ENCODE results near the gene ALDH3A2.
"Not testable (repeated sequence)": the region's sequence is repeated elsewhere in the genome, so short reads cannot be mapped to it uniquely, and the experiment has no call there.

Gene ALDH3A2

DNA sequence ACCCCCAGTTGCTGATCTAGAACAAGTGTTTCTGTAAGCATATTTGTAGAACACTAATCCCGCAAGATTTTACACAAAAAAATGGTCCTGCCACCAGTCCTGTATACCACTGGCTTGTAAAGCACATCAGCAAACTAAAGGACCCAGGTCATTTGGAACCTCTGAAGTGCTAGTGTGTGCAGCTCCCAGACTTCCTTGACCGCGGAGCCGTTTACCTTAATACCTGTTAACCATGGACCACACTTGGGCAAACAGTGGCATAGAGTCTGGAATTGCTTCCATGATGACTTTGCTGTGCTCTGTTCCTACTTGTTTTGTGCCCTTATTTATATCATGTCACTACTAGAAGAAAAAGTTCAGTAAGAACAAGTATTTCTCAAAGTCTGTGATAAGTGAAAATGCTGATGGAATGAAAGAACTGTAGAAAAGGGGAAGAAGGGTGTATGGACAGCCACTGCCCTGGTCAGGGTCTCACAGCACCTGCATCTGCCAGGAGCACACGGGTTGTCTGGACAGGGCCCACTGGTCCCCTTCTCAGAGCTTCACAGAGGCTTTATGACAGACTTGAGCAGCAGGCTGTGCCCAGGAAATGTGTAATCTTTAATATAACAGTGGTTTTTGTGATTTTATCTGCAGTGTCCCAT lies 29.3 kb downstream of the ALDH3A2 start:
- Histone ChIP-seq H3K36me3 (ENCODE audit: insufficient read depth, low read length) (peaks cover 29% of the 10 kb centered on the region), H3K9me3 (ENCODE audit: control insufficient read depth, insufficient read depth, low read length) (peaks cover 45% of the 10 kb centered on the region), H3K4me1 (ENCODE audit: insufficient read depth, low read length) (no peaks in the 10 kb centered on the region), H3K9ac (ENCODE audit: low read depth, low read length) (no peak overlapping the region)

DNA sequence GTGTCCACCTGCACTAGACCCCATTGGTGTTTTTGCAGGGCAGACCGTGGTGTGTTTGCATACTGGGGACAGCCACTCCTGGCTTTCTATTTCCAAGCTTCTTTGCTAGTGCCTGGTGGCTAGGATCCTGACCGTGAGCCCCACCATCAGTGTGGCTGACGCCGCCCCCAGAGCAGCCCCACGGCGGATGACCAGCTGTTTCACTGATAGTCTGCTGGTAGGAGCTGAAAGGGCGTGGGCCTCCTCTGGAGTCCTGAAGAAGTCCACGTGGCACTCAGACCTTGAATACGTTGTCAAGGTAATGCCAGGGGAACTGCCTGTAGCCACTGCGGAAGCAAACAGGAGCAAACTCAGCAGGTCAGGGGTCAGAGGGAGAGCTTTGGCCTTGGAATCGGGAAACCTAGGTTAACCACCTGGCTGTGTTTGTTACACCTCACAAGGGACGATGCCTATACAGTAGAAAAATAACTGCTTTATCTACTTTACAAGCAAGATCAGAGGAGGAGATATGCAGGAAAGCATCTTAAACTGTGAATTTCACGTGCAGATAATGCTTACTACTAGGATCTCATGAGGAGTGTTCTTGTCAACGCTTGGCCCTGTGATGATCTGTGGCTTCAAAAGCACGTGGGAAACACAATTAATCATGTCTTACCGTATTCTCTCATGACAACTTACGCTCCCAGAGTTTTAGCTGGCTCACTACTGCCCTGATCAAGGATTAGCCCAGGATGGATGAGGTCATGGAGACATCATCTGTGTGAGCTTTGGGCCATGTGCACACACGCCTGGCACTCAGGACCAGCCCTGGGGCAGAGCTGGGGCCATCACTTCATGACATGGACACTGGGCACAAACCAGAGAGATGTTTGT lies 30.3 kb downstream of the ALDH3A2 start:
- Histone ChIP-seq H3K9ac (ENCODE audit: low read depth, low read length) (no peak overlapping the region), H3K4me1 (ENCODE audit: insufficient read depth, low read length) (no peaks in the 10 kb centered on the region), H3K9me3 (ENCODE audit: control insufficient read depth, insufficient read depth, low read length) (peaks cover 45% of the 10 kb centered on the region), H3K36me3 (ENCODE audit: insufficient read depth, low read length) (peaks cover 26% of the 10 kb centered on the region)

- H3K36me3 ChIP-seq (ENCODE audit: insufficient read depth, low read length): peaks cover 13% of the 10 kb centered on the region
- no peak overlapping the region for H3K9ac ChIP-seq (ENCODE audit: low read depth, low read length)
- no peaks in the 10 kb centered on the region for H3K4me1 ChIP-seq (ENCODE audit: insufficient read depth, low read length)
- peaks cover 19% of the 10 kb centered on the region for H3K9me3 ChIP-seq (ENCODE audit: control insufficient read depth, insufficient read depth, low read length)
These were observed 34.6 kb downstream of the ALDH3A2 start for GRCh38 chr17:19683117-19683516.

- H3K36me3 ChIP-seq (ENCODE audit: insufficient read depth, low read length); H3K9me3 ChIP-seq (ENCODE audit: control insufficient read depth, insufficient read depth, low read length); H3K9ac ChIP-seq (ENCODE audit: low read depth, low read length); H3K4me1 ChIP-seq (ENCODE audit: insufficient read depth, low read length): not testable (repeated sequence)
These were observed 36.5 kb downstream of the ALDH3A2 start for GRCh38 chr17:19684909-19685580.

DNA sequence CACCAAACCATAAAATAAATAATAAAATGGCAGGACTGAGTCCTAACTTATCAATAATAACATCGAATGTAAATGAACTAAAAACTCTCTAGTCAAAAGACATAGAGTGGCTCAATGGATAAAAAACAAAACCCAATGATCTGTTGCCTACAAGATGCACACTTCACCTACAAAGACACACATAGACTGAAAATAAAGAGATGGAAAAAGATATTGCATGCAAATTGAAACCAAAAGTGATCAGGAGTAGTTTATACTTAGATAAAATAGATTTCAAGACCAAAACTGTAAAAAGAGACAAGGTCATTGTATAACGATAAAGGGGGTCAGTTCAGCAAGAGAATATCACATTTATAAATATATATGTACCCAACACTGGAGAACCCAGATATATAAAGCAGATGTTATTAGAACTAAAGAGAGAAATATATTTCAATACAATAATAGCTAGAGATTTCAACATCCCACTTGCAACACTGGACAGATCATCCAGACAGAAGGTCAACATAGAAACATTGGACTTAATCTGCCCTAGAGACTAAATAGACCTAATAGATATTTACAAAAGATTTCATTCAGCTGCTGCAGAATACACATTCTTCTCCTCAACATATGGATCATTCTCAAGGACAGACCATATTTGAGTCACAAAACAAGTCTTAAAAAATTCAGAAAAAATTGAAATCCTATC lies 38.0 kb downstream of the ALDH3A2 start:
- Histone ChIP-seq H3K9me3 (ENCODE audit: control insufficient read depth, insufficient read depth, low read length) (no peaks in the 10 kb centered on the region), H3K36me3 (ENCODE audit: insufficient read depth, low read length) (no peaks in the 10 kb centered on the region), H3K9ac (ENCODE audit: low read depth, low read length) (no peak overlapping the region), H3K4me1 (ENCODE audit: insufficient read depth, low read length) (no peaks in the 10 kb centered on the region)

GRCh38 chr17:19702217-19702641 lies 53.7 kb downstream of the ALDH3A2 start:
- H3K36me3 ChIP-seq (ENCODE audit: insufficient read depth, low read length): no peaks in the 10 kb centered on the region
- H3K9me3 ChIP-seq (ENCODE audit: control insufficient read depth, insufficient read depth, low read length): no peaks in the 10 kb centered on the region
- peaks cover 15% of the 10 kb centered on the region for H3K4me1 ChIP-seq (ENCODE audit: insufficient read depth, low read length)
- no peak overlapping the region for H3K9ac ChIP-seq (ENCODE audit: low read depth, low read length)

DNA sequence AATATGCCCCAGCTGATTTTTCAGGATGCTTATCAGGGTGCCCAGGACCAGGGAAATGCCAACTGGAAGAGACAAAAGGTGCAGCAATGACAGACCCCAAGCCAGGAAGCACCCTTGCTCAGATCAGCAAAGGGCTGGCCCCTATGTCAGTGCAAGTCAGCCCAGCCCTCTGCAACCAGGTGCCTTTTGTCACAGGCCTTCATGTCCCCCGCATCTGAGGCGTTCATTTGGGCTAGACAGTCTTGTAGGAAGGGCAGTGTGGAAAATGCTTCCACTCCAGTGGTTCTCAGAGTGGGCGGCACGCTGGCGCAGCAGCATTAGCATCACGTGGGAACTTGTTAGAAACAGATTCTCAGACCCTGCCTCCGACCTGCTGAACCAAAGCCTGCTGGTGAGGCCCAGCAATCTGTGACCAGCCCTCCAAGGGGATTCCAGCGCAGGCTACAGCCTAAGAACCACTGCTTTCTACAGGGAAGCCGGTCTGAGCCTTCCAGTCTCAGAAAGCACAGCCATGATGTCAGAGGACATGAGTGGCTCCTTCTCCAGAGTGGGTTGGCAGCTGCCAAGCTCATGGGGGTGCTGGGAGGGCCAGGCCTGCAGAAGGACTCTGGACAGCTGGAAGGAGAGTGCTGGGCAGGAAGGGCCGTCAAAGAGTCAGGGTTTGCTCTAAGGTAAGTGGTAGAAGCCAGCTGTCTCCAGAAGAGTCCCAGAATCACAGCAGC lies 54.7 kb downstream of the ALDH3A2 start:
- no peaks in the 10 kb centered on the region for H3K9me3 ChIP-seq (ENCODE audit: control insufficient read depth, insufficient read depth, low read length)
- H3K36me3 ChIP-seq (ENCODE audit: insufficient read depth, low read length): no peaks in the 10 kb centered on the region
- no peak overlapping the region for H3K9ac ChIP-seq (ENCODE audit: low read depth, low read length)
- H3K4me1 ChIP-seq (ENCODE audit: insufficient read depth, low read length): peaks cover 15% of the 10 kb centered on the region

DNA sequence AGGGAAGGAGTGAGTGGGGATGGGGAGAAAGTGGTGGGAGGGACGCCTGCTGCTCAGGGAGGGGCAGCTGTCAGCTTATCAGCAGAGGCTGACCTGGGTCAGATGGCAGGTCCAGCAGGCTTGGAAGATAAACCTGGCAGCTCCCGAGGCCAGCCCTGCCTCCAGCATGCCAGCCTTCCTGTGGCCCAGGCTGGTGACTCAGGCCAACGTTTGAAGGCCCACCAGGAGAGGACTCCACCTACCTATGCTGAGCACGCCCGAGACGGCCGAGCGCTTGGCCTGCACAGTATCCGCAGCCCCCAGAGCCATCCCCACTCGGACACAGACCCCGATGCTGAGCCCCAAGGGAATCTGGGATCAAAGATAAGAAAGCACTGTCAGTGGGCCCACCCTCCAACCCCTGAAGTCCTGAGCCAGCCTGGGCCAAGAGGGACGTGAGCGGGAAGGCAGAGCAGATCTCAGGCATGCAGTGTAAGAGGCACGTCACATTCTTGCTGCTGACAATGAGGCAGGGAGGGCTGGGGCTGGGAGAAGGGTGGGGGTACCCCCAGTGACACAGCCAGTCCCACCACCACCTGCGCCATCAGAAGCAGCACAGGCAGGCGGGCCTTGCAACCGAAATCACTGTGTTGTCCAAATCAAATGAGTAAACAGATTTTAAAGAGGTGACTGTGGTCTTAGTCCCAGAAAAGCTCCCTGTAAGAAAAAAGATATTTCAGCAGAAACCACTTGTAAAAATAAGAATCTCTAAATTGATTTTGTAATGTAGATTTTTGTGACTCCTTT lies 55.5 kb downstream of the ALDH3A2 start:
- Histone ChIP-seq H3K4me1 (ENCODE audit: insufficient read depth, low read length) (peaks cover 15% of the 10 kb centered on the region), H3K9me3 (ENCODE audit: control insufficient read depth, insufficient read depth, low read length) (no peaks in the 10 kb centered on the region), H3K9ac (ENCODE audit: low read depth, low read length) (no peak overlapping the region), H3K36me3 (ENCODE audit: insufficient read depth, low read length) (no peaks in the 10 kb centered on the region)

DNA sequence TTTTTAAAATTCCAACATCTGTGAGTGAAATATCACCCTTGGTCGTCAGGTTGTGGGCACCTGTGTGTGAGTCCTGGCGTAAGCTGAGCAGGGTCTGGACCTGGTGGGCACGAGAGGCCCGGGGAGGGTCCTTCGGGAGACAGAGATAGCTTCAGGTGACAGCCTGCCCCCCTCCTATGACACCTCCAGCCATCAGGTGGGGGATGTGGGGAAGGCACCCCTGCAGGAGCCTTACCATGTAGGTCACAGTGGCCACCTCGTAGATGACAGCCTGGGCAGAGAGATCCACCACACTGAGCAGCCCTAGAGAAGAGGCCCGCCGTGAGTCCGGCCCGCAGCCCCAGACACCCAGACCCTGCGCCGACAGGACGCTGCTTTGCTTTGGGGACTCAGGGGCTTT lies 56.6 kb downstream of the ALDH3A2 start:
- no peaks in the 10 kb centered on the region for H3K9me3 ChIP-seq (ENCODE audit: control insufficient read depth, insufficient read depth, low read length)
- H3K36me3 ChIP-seq (ENCODE audit: insufficient read depth, low read length): no peaks in the 10 kb centered on the region
- H3K4me1 ChIP-seq (ENCODE audit: insufficient read depth, low read length): peaks cover 15% of the 10 kb centered on the region
- H3K9ac ChIP-seq (ENCODE audit: low read depth, low read length): no peak overlapping the region

GRCh38 chr17:19705771-19706770 lies 57.5 kb downstream of the ALDH3A2 start:
- Histone ChIP-seq H3K4me1 (ENCODE audit: insufficient read depth, low read length) (peaks cover 15% of the 10 kb centered on the region), H3K9ac (ENCODE audit: low read depth, low read length) (no peak overlapping the region), H3K9me3 (ENCODE audit: control insufficient read depth, insufficient read depth, low read length) (no peaks in the 10 kb centered on the region), H3K36me3 (ENCODE audit: insufficient read depth, low read length) (no peaks in the 10 kb centered on the region)

DNA sequence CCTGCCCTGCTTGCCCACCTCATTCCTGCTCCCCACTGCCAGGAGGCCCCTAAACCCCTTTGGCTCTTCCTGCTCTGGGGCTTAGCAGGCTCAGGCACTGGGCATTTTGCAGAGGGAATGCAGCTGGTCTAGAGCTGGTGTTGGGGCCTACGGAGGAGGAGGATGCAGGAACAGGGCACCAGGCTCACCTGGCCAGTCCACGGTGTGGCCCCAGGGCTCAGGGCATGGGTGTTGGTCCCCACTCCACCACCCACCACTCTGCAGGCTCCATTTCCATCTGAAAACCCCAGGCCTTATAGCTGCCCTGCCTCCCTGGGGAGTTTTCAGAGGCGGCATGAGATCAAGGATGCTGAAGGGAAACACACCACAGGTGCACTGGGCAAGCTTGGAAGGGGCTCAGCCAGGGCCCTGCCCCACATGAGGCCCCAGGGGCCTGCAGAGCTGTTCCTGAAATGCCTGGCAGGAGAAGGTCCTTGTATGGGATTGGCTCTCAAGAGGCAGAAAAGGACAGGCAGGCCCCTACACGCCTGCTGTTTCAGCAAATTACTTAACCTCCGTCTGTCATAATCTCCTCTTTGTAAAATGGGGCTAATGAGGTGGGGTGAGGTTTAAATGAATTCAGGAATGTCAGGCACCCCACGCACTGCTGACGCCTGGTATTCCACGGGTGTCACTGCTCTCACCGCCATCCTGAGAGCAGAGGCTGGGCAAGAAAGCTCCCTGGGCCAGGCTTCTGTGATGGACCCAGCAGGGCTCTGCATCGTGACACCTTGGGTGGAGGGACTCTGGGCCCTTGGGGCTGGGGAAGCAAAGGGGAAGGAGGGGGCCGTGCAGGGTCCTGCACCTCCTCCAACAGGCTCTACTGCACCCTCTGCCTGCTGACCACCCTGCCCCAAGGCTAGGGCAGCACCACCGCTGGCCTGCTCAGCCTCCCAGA lies 58.5 kb downstream of the ALDH3A2 start:
- Histone ChIP-seq H3K9me3 (ENCODE audit: control insufficient read depth, insufficient read depth, low read length) (no peaks in the 10 kb centered on the region), H3K36me3 (ENCODE audit: insufficient read depth, low read length) (no peaks in the 10 kb centered on the region)

More for the DNA sequence above, 58.5 kb downstream of the ALDH3A2 start:
- Histone ChIP-seq H3K4me1 (ENCODE audit: insufficient read depth, low read length) (peaks cover 15% of the 10 kb centered on the region), H3K9ac (ENCODE audit: low read depth, low read length) (no peak overlapping the region)
